HT-29 (cell line): Measurements from ENCODE around the gene TAGLN. TPM values are rescaled to one million over a fixed set of nuclear protein-coding genes. Genes with fewer than 3 reads are reported as not detected.

Experiments
- DNase-seq: peaks from one replicate; pipeline ENCODE4 v3.0.0-alpha.2; 2015; ENCODE audit warnings: low spot score
- total RNA-seq: library from RNA; depleted of rRNA; stranded (reverse); fragments of >200 nt; shearing (Covaris generic); gene quantifications from 2 replicates; pipeline ENCODE4 v1.2.3, GENCODE V29; 2014

Gene TAGLN
- total RNA-seq, 1 experiment from 2014 or later, result 11.3 TPM

GRCh38 chr11:117214404-117215110 is 15.4 kb downstream of the TAGLN start:
- no peak for DNase-seq

DNA sequence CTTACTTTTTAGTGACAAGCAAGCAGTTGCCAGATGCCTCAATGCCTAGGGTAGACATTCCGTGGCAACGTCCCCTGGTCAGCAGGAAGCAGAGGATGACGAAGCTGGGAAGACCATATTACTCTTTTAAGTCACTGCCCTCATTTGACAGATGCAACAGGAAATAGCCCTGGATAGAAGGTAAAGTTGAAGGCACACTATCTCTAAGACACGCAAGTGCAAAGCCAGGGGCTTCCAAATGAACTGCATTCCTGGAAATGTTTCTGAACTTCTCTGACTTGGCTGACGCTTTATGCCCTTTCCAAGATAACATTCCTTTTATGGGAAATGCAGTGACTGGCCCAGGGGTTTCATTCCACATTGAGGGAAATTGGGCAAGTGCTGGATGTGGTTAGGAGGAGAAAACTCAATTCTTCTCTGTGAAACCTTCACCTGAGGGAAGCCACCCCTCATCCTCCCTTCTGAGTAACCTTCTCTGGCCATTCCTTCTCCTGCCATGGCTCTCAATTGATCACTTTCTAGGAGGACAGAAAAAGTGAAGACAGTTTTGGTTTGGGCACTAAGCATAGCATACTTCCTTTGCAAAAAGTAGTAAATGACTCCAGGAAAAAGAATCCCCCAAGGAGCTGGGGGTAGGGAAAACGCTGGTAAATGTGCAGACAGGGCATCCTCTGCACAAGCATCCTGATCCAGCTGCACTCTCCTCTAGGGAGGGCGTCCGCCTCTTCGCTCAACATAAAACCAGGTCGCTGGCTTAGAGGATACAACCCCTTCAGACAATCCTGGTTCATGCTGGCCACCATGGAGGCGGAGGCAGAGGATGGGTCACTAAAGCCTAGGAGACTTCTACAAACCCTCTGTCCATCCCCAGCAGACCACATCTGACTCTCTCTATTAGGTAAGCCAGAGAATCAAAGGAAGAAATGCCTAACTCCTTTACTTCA is 18.2 kb downstream of the TAGLN start:
- no peak for DNase-seq

GRCh38 chr11:117218133-117218915 is 19.2 kb downstream of the TAGLN start:
- DNase-seq, result no peak

DNA sequence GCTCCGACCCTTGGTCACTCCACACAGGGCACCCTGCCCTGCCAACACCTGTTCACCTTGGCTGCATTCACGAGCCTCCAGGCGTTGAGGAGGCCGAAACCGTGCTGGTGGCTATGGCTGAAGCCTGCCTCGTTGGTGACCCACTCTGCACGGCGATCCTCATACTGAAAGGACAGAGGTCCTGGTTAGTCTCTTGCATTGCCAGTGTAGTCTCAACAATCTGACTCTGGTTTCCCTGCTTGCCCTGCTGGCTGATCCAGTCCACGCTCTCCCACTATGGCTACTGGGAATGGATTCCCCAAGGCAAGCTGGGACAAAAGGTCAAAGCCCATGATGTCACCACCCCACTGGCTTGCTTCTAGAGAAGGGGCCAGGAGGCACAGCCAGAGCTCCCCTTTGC is 19.8 kb downstream of the TAGLN start:
- no peak for DNase-seq

DNA sequence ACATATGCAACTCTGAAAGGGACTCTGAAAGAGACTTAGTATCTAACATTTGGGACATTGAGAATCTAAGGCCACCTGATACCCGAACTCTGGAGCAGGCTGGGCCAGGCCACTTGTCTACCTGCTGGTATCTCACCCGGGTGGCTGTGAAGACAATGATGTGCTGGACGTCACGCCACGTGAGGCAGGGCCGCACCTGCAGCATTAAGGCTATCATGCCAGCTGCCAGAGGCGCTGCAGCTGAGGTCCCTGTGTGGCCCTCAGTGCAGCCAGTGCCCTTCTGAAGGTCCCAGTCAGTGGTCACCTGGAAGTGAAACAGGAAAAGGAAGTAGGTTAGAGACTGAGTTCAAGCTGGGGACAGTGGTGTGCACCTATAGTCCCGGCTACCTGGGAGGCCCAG is 20.3 kb downstream of the TAGLN start:
- no peak for DNase-seq

DNA sequence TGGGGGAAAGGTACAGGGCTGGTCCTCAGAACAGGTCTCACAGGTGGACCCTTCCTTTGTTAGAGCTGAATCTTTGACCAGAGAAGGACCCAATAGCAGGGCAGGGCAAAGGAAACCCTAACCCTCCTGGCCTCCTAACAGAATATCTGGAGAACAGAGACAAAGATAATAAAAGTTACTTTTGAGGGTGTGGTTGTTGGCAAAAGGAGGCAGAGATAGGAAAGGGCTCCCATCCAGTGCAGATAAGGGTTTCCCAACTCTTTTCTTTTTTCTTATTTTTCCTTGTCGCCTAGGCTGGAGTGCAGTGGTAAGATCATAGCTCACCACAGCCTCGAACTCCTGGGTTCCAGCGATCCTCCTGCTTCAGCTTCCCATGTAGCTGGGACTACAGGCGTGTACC is 20.8 kb downstream of the TAGLN start:
- DNase-seq, result no peak

DNA sequence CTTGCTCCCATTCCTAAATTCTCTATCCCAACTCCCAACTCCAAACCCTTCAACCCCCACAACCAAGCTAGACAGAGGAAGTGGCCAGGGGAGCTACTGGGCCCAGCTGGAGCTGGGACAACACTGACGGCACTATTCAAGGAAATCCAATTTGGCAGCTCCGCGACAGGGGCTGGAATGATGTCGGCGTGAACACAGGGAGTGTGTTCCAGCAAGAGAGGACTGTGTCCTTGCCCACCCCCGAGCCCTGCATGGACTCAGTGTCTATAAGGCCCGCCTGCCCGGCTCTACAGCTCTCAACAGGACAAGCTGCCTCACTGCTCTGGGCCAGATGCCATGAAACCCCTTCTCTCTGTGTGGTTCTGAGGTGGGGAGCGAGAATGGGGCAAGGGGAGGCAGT is 21.4 kb downstream of the TAGLN start:
- no peak for DNase-seq

- no peak for DNase-seq
Measured at GRCh38 chr11:117220999-117221774, 22.0 kb downstream of the TAGLN start.

- DNase-seq, result peak; percentile 92
Measured at GRCh38 chr11:117221775-117222517, 22.8 kb downstream of the TAGLN start.

GRCh38 chr11:117222991-117223740 is 24.0 kb downstream of the TAGLN start:
- DNase-seq, result no peak

DNA sequence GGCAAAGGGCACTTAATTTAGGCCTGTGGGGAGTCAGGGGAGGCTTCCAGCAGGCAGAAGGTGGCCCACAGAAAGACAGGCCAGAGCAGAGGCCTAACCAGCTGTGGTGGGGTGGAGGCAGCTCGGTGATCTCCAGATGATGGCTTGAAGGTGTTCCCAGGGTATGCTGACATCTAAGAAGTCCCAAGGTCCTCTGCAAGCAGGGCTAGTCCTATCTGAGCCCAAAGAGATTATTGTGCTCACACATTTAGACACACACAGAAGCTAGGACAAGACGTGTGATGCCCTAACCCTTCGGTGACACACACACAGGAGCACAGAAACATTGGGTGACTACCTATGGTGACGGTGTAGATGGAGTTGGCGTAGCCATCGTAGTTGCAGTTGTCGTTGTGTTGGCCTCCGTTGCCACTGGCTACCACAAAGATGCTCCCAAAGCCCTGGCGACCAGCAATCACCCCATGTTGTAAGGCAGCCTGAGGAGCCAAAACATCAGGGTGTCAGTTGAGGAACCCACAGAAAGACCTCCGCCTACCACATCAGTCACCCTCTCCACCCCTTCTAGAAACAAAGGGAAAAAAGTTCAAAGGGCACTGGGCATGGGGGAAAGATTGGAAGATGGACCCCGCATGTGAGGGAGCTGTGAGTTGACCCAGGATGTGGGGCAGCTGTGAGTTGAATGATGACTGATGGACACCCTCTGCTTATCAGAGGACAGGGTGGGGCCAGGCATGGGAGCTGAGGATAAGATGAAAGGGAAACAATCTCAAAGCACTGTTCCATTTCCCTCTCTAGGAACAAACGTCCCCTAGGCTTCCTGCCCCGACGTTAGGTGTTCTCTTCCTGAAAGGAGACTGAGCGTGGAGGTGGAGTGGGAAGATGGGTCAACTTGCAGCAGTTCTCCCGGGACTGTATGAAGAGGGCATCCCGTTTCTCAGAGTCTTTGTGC is 24.8 kb downstream of the TAGLN start:
- DNase-seq, result no peak

- no peak for DNase-seq
Measured at GRCh38 chr11:117225553-117226170, 26.5 kb downstream of the TAGLN start.

GRCh38 chr11:117226388-117227385 is 27.5 kb downstream of the TAGLN start:
- DNase-seq, result peak; percentile 96

GRCh38 chr11:117228091-117228490 is 28.9 kb downstream of the TAGLN start:
- no peak for DNase-seq

DNA sequence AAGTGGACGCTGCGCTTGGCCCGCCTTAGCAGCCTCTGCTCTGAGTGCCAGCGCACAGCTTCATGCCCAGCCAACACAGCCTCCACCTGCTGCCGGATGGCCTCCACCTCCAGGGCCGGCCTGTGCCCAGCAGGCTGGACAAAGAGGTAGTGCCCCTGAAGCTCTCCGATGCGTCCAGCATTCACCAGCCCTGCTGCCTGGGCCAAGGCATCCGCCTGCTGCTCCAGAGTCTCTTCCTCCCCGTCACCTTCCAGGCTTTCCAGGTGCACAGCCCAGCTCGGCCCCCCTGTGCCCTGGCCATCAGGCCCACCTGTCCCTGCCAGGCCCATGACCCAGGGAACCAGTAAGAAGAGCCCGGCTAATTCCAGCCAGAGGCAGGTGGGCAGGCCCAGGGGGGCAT is 30.2 kb downstream of the TAGLN start:
- DNase-seq, result no peak

GRCh38 chr11:117229931-117230285 is 30.7 kb downstream of the TAGLN start:
- no peak for DNase-seq
